Measurements from ENCODE around the gene STOM.

The STOM gene

GRCh38 chr9:121298689-121299466, 71.2 kb downstream of the STOM start:
- no peak overlapping the region for H3K27ac ChIP-seq
- no peak for TF ChIP-seq ZFX (IDR thresholded peaks at IDR 0.05)
- no peak for TF ChIP-seq CTCF (conservative IDR thresholded peaks at IDR 0.05)

GRCh38 chr9:121298016-121298538, 72.0 kb downstream of the STOM start:
- H3K27ac ChIP-seq = no peak overlapping the region

GRCh38 chr9:121297389-121297788, 72.7 kb downstream of the STOM start:
- TF ChIP-seq CTCF (conservative IDR thresholded peaks at IDR 0.05) (no peak), ZFX (IDR thresholded peaks at IDR 0.05) (no peak)

More at GRCh38 chr9:121298016-121298538, 72.0 kb downstream of the STOM start:
- TF ChIP-seq CTCF (conservative IDR thresholded peaks at IDR 0.05) = no peak
- TF ChIP-seq ZFX (IDR thresholded peaks at IDR 0.05) = no peak

GRCh38 chr9:121296213-121297127, 73.6 kb downstream of the STOM start:
- no peak for TF ChIP-seq ZFX (IDR thresholded peaks at IDR 0.05)
- no peak for TF ChIP-seq CTCF (conservative IDR thresholded peaks at IDR 0.05)
- no peak overlapping the region for H3K27ac ChIP-seq

More at GRCh38 chr9:121297389-121297788, 72.7 kb downstream of the STOM start:
- no peak overlapping the region for H3K27ac ChIP-seq

GRCh38 chr9:121295662-121296191, 74.3 kb downstream of the STOM start:
- no peak overlapping the region for H3K27ac ChIP-seq

More at GRCh38 chr9:121295662-121296191, 74.3 kb downstream of the STOM start:
- TF ChIP-seq CTCF (conservative IDR thresholded peaks at IDR 0.05) (no peak), ZFX (IDR thresholded peaks at IDR 0.05) (no peak)

Data from C4-2B (cell line).